HTR-8/SVneo (cell line): Measurements from ENCODE around the gene PPP4R1.
A peak's percentile ranks its signal among the peaks of the same experiment; 100 is the strongest.
"Not testable (repeated sequence)": the region's sequence is repeated elsewhere in the genome, so short reads cannot be mapped to it uniquely, and the experiment has no call there.

Experiments used
- DNase-seq: peaks from one replicate; pipeline ENCODE4 v3.0.0; 2011; ENCODE audit warnings: low spot score, mixed read lengths; ENCODE audit not compliant: insufficient read length
- FAIRE-seq: peaks from 2 replicates; lab custom pipeline; 2011; peaks lifted over from hg19 to GRCh38; lab: Jason Lieb, UNC

Gene PPP4R1, protein sequence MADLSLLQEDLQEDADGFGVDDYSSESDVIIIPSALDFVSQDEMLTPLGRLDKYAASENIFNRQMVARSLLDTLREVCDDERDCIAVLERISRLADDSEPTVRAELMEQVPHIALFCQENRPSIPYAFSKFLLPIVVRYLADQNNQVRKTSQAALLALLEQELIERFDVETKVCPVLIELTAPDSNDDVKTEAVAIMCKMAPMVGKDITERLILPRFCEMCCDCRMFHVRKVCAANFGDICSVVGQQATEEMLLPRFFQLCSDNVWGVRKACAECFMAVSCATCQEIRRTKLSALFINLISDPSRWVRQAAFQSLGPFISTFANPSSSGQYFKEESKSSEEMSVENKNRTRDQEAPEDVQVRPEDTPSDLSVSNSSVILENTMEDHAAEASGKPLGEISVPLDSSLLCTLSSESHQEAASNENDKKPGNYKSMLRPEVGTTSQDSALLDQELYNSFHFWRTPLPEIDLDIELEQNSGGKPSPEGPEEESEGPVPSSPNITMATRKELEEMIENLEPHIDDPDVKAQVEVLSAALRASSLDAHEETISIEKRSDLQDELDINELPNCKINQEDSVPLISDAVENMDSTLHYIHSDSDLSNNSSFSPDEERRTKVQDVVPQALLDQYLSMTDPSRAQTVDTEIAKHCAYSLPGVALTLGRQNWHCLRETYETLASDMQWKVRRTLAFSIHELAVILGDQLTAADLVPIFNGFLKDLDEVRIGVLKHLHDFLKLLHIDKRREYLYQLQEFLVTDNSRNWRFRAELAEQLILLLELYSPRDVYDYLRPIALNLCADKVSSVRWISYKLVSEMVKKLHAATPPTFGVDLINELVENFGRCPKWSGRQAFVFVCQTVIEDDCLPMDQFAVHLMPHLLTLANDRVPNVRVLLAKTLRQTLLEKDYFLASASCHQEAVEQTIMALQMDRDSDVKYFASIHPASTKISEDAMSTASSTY

DNA sequence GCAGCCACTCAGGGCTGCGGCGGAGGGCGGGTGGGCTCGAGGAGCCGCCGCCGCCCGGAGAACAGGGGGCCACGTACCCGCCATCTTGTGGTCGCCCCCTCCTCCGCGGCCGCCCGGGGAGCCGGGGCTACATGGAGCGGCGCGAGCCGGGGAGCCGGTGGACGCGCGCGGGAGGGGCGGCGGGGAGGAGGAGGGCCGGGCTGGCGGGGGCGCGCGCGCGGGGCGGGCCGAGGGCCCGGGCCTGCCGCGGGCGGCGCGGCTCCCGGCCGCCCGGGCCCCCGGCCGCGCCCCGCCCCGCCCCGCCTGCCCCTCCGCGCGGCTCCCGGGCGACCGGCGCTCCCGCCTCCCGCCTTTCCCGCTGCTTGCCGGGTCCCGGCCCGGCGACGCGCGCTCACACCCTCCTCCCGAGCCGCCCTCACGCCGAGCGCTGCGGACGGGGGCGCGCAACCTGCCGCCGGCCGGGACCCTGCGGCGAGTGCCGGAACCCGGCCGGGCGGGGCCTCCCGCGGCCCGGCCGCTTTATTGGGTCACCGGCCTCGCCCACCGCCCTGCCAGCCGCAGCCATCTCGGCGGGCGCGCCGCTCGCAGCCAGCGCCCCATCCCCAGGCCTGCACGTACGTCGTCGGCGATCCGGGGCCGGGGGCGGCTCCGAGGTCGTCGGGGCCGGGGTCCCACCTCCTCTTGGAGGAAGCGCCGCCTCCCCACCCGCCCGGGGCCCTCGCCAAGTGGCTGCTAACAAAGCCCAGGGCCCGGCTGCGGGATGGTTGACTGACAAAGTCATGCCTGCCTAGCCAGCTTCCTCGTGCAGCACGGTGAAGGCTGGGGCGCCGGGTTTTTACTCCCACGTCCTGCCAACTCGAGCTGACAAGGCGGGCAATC is at the start of gene PPP4R1:
TSS of gene PPP4R1 (minus strand) at position 159 of the 879 bp plus-strand sequence. CDS start at position 84, 75 bp downstream.
- DNase-seq (peak; percentile 59), FAIRE-seq (no peak)

DNA sequence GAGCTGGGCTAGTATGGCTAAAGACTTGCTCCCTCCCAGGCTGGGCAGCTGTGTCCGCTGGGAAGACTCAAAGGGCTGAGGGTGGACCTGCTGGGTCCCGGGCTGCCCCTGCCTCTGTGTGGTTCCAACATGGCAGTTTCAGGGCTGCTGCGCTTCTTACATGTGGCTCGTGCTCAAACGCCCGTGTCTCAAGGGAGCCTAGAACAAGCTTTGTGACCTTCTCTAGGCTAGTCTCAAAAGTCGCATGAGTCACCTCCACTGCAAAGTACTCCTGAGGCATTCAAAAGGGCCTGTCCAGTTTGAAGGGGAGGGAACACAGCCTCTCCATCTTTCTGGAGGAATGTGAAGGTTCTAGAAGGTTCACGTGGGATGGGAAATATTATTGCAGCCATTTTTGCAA is 49.0 kb upstream of the PPP4R1 start:
- no peak for DNase-seq
- FAIRE-seq: no peak

DNA sequence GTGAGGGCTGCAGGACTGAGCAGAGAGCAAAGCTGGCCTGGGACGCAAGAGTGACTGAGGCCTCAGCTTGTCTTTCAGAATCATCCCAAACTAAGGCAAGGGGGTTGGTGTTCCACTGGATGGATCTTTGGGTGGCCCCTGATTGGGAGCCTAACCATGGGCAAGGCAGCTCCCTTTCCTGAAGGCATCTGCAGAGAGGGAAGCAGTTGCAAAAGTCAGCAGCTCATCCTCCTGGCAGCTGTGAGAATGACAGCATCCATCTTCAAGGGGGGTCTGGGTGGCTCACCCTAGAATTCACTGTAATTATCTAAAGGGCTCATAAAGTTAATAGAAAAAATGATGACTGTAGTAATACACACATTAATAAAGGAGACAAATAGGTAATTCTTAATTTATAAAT is 47.2 kb upstream of the PPP4R1 start:
- no peak for FAIRE-seq
- peak; percentile 50 for DNase-seq

DNA sequence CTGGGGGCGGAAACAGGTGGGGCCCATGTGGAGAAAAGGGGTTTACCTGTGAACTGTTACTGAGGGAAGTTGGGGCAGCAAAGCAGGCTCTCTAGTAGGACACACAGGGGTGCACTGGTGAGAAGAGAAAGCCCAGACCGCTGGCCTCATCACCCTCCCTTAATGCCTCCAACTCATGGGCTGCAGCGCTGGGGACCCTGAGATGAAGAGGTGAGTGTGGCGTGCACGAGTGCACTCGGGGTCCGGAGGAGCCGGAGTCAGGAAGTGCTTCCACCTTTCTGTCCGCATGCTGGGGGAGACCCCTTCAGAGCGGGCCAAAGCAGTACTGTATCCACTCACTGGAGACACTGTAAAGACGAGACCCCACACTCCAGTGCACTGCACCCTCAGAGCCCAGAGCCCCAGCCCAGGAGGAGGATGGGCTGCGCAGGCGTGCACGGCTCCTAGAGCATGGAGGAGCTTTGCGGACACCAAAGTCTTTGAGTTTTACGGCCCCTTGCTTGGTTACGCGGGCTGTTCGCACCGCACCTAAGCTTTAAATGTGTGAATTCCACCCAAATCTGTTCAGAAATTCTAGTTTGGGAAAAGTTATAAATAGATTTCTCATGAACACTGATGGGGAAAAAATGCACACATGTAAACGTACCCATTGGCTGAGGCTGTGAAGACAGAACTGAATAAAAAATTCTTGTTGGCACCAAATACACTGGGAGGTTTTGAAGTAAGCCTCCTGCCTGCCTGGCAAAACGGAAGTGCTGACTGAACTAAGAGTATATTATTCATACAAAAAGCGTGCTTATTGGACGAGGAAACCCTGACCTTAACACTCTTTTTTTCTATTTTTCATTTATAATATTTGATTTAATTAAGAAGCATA is 45.4 kb upstream of the PPP4R1 start:
- DNase-seq: no peak
- no peak for FAIRE-seq

GRCh38 chr18:9658087-9658641 is 43.8 kb upstream of the PPP4R1 start:
- DNase-seq (no peak), FAIRE-seq (no peak)

- DNase-seq (no peak), FAIRE-seq (no peak)
Observed at GRCh38 chr18:9655232-9655767, 40.9 kb upstream of the PPP4R1 start.

DNA sequence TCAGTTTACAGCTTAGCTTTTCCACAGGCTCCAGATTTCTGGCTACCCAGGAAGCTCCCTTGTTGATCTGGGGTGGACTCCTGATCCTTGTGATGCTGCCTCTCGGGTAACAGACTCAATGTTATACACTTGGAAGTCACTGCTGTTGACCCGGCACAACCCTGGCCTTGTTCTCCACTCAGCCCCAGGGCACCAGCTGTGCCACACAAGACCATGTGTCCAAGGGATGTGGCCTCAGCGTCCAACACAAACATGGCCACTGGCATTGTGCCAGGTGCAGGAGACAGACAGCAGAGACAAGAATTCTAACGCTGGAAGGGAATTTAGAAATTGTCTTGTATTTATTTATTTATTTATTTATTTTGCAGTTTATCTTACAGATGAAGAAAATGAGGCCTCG is 39.0 kb upstream of the PPP4R1 start:
- FAIRE-seq (no peak), DNase-seq (no peak)

GRCh38 chr18:9649164-9649540 is 34.8 kb upstream of the PPP4R1 start:
- FAIRE-seq: no peak

DNA sequence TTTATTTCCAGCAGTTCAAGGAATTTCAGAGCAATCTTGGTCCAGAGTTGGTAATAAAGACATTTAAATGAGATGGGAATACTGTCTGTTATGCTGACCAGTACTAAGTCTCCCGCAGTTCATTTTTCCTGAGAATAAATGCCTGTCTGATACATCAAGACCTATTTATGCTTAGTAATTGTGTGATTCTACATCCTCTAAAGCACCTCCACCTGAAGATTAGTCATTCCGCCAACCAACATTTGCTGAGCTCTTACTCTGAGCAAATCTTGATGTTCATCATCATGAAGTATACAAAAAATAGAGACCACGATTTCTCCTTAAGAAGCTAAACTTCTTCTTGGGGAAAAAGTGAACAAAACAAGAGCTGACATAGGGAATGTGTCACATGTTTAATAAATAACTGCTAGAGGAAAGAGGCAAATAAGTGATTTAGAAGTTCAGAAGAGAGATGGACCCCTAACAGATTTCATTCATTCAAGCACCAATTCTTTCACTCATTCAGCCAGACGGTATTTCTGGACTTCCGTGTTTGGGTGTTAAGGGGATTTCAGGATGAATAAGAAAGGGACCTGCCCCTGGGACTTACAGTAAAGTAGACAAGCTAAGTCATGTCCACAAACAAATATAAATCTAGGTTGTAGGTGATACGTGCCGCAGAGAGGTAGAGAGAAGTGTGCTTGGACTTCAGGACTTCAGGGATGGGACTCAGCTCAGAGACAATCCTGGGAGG is 34.2 kb upstream of the PPP4R1 start:
- no peak for FAIRE-seq
- no peak for DNase-seq

More at GRCh38 chr18:9649164-9649540, 34.8 kb upstream of the PPP4R1 start:
- no peak for DNase-seq

GRCh38 chr18:9647496-9648323 is 33.4 kb upstream of the PPP4R1 start:
- DNase-seq (no peak), FAIRE-seq (no peak)

GRCh38 chr18:9643549-9643948 is 29.2 kb upstream of the PPP4R1 start:
- DNase-seq (peak; percentile 87), FAIRE-seq (no peak)

DNA sequence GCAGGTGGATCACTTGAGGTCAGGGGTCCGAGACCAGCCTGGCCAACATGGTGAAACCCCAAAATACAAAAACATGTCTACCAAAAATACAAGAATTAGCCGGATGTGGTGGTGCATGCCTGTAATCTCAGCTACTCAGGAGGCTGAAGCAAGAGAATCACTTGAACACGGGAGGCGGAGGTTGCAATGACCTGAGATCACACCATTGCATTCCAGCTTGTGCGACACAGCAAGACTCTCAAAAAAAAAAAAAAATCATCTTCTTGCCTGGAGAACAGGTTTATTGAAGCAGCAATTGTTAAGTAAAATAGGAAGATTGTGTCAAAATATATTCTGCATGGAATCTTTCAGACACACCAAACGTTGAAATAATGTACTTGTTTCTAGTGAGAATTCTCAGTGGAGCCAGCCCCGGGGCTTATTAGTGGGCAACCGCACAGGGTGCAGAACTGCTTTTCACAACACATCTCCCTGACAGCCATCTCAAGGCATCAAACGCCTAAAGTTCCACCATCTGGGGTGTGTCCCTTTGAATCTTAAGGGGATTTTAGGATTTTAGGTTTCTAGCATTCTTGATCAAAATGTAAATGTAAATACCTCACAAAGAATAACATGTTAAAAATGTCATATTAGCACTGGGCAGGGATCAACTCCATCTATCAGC is 28.6 kb upstream of the PPP4R1 start:
- DNase-seq: peak; percentile 37
- FAIRE-seq: no peak

DNA sequence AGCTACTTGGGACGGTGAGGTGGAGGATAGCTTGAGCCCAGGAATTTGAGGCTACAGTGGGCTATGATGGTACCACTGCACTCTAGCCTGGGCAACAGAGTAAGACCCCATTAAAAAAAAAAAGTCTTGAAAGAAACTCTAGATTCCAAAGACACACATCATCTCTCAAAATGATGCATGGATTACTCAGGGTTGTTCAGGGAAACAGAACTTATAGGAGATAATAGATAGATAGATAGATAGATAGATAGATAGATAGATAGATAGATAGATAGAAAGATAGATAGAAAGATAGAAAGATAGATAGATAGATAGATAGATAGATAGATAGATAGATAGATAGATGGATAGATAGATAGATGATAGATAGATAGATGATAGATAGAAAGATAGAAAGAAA is 26.7 kb upstream of the PPP4R1 start:
- not testable (repeated sequence) for FAIRE-seq, DNase-seq

GRCh38 chr18:9638886-9639285 is 24.5 kb upstream of the PPP4R1 start:
- DNase-seq (no peak), FAIRE-seq (no peak)

DNA sequence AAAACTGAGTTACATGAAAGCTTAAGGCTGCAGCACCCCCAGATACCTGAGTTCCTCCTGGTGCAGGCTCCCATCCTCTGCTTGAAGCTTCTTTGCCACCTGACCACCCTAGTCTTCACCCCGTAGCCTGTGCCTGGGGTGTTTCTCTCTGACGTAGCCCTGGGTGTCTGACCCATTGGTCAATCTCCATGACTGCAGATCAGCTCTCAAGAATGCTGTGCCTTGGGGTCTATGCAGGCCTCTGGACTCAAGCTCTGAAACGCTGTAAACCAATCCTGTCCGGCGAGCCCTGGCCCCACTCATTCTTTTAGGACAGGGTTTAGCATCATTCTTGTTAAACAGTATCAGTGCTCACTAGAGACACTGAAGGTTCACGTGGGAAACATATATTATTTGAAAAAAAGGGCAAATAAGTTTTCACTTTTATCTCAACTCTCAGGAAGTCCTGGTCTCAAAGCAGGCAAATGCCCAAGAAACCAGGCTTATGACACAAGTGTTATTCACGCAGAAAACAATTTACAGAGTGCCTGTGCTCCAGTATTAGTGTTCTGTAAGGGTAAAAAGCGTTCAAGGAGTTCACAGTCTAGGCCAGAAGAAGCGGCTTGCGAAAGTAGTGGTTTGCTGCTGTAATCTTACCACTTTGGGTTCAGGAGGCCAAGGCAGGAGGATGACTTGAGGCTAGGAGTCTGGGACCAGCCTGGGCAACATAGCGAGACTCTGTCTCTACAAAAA is 22.8 kb upstream of the PPP4R1 start:
- FAIRE-seq (no peak), DNase-seq (no peak)

DNA sequence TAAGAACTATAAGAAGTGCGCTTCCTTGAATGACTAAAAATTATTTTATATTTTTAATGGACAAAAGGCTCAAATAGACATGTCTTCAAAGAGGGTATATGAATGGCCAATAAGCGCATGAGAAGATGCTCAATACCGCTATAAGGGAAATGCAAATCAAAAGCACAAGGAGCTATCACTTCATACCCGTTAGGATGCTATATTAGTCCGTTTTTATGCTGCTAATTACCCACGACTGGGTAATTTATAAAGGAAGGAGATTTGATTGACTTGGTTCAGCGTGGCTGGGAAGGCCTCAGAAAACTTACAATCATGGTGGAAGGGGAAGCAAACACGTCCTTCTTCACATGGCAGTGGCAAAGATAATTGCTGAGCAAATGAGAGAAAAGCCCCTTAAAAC is 20.5 kb upstream of the PPP4R1 start:
- DNase-seq (no peak), FAIRE-seq (no peak)
